HUDEP-2 (cell line): ENCODE data around the gene MEI4.
"Not testable (repeated sequence)": the region's sequence is repeated elsewhere in the genome, so short reads cannot be mapped to it uniquely, and the experiment has no call there.

Experiments
- DNase-seq, 76 experiments: peaks; one replicate each; lab custom pipeline; 2025; ENCODE audit not compliant: unreplicated experiment in 76 of 76; lab: John Stamatoyannopoulos, UW

Gene MEI4

GRCh38 chr6:77812304-77812703 is 159.5 kb downstream of the MEI4 start:
- DNase-seq, result no peak

GRCh38 chr6:77813090-77813489 is 160.3 kb downstream of the MEI4 start:
- no peak for DNase-seq

- no peak for DNase-seq
These were observed 161.3 kb downstream of the MEI4 start for GRCh38 chr6:77814119-77814518.

- no peak for DNase-seq
These were observed 162.7 kb downstream of the MEI4 start for GRCh38 chr6:77815531-77815930.

GRCh38 chr6:77816766-77817270 is 164.0 kb downstream of the MEI4 start:
- DNase-seq, result no peak

- no peak for DNase-seq
These were observed 169.4 kb downstream of the MEI4 start for GRCh38 chr6:77822265-77822664.

GRCh38 chr6:77825204-77825603 is 172.4 kb downstream of the MEI4 start:
- no peak for DNase-seq

- DNase-seq, result no peak
These were observed 176.9 kb downstream of the MEI4 start for GRCh38 chr6:77829736-77830135.

GRCh38 chr6:77833749-77834148 is 180.9 kb downstream of the MEI4 start:
- not testable (repeated sequence) for DNase-seq

- DNase-seq, result no peak
These were observed 181.8 kb downstream of the MEI4 start for GRCh38 chr6:77834591-77834996.

- DNase-seq, result no peak
These were observed 184.4 kb downstream of the MEI4 start for GRCh38 chr6:77837034-77837784.

GRCh38 chr6:77839292-77839691 is 186.5 kb downstream of the MEI4 start:
- DNase-seq, result no peak

GRCh38 chr6:77844822-77845221 is 192.0 kb downstream of the MEI4 start:
- no peak for DNase-seq

- DNase-seq, result no peak
These were observed 200.6 kb downstream of the MEI4 start for GRCh38 chr6:77853401-77853800.

GRCh38 chr6:77856391-77856790 is 203.6 kb downstream of the MEI4 start:
- no peak for DNase-seq

GRCh38 chr6:77857421-77857820 is 204.6 kb downstream of the MEI4 start:
- no peak for DNase-seq

GRCh38 chr6:77876300-77876699 is 223.5 kb downstream of the MEI4 start:
- DNase-seq, result no peak

- no peak for DNase-seq
These were observed 226.7 kb downstream of the MEI4 start for GRCh38 chr6:77879527-77879926.

- DNase-seq, result no peak
These were observed 227.7 kb downstream of the MEI4 start for GRCh38 chr6:77880501-77880900.

- DNase-seq, result no peak
These were observed 231.0 kb downstream of the MEI4 start for GRCh38 chr6:77883851-77884250.

- no peak for DNase-seq
These were observed 240.6 kb downstream of the MEI4 start for GRCh38 chr6:77893391-77893790.

- DNase-seq, result no peak
These were observed 253.2 kb downstream of the MEI4 start for GRCh38 chr6:77906070-77906469.

GRCh38 chr6:77910826-77911225 is 258.0 kb downstream of the MEI4 start:
- no peak for DNase-seq
